ENCODE measurements around the gene LCNL1. TPM values are rescaled to one million over a fixed set of nuclear protein-coding genes. Genes with fewer than 3 reads are reported as not detected.

LCNL1 gene
- total RNA-seq, 1 experiment from 2014 or later: 0.82 TPM

DNA sequence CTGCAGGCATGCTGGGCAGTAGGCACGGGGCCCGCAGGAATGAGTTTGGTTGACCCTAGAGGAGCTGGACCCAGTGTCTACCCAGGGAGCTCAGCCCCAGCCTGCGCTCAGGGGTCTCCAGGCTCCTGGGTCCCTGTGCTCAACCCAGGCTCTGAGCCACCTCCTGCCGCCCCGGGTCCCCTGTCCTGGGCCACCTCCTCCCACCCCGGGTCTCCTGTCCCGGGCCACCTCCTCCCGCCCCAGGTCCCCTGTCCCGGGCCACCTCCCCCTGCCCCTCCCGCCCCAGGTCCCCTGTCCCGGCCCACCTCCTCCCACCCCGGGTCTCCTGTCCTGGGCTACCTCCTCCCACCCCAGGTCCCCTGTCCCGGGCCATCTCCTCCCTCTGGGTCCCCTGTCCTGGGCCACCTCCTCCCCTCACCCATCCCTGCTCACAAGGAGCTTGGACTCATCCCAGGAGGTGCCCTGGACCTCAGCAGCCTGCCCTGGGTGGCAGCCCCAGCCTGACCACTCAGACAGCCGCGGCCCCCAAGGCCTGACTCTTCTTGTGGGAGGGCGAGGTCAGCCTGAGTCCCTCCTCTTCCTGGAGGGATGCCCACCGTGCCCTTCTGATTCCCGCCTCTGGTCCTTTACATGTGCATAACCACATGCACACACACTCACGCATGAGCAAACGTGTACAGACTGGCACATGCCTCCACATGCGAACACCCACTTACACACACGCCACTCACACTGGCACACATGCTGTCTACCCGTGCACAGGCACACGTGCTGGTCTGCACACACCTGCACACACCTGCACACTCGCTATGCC is 28.3 kb upstream of the LCNL1 start:
- ATAC-seq (no peak), DNase-seq (ENCODE audit: low read depth, low spot score) (no peak)
- Histone ChIP-seq H3K9me3 (ENCODE audit: control insufficient read depth, insufficient read depth, low read depth, low read length) (no peaks in the 10 kb centered on the region), H3K4me3 (ENCODE audit: low read depth in 2 of 2, low read length in 2 of 2) (no peak overlapping the region), H3K27ac (ENCODE audit: low read length) (no peak overlapping the region), H3K36me3 (ENCODE audit: control insufficient read depth, insufficient read depth, low read length) (no peaks in the 10 kb centered on the region; the same call in 1 of the 2 replicates), H3K27me3 (ENCODE audit: control insufficient read depth, insufficient read depth, low read length) (no peaks in the 10 kb centered on the region), H3K4me1 (ENCODE audit: control insufficient read depth, insufficient read depth, low read length) (peaks cover 6% of the 10 kb centered on the region)
- POLR2A ChIA-PET: interaction anchor here (0.5 kb wide), 1 partner anchor 82 kb away, joined by 12 read pairs; no protein-coding TSS in a partner anchor
- intact Hi-C loops (cut with micrococcal nuclease; ENCODE audit: unreplicated experiment): no loop called here
- in situ Hi-C loops (cut with HindIII; ENCODE audit: low pct_unique_long_range_greater_than_20kb, low sequenced_read_pairs): no loop called here
- no TSS peak for BruUV-seq (replicated peaks)
- TF ChIP-seq POLR2AphosphoS5 (IDR thresholded peaks at IDR 0.05; ENCODE audit: low read depth, low read length): no peak
- TF ChIP-seq, protein P1, sequence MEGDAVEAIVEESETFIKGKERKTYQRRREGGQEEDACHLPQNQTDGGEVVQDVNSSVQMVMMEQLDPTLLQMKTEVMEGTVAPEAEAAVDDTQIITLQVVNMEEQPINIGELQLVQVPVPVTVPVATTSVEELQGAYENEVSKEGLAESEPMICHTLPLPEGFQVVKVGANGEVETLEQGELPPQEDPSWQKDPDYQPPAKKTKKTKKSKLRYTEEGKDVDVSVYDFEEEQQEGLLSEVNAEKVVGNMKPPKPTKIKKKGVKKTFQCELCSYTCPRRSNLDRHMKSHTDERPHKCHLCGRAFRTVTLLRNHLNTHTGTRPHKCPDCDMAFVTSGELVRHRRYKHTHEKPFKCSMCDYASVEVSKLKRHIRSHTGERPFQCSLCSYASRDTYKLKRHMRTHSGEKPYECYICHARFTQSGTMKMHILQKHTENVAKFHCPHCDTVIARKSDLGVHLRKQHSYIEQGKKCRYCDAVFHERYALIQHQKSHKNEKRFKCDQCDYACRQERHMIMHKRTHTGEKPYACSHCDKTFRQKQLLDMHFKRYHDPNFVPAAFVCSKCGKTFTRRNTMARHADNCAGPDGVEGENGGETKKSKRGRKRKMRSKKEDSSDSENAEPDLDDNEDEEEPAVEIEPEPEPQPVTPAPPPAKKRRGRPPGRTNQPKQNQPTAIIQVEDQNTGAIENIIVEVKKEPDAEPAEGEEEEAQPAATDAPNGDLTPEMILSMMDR (IDR thresholded peaks at IDR 0.05): no peak
- TF ChIP-seq SIN3A (IDR thresholded peaks at IDR 0.05; ENCODE audit: borderline replicate concordance, insufficient read depth, low read depth, low read length): no peak
- TF ChIP-seq, protein P2, sequence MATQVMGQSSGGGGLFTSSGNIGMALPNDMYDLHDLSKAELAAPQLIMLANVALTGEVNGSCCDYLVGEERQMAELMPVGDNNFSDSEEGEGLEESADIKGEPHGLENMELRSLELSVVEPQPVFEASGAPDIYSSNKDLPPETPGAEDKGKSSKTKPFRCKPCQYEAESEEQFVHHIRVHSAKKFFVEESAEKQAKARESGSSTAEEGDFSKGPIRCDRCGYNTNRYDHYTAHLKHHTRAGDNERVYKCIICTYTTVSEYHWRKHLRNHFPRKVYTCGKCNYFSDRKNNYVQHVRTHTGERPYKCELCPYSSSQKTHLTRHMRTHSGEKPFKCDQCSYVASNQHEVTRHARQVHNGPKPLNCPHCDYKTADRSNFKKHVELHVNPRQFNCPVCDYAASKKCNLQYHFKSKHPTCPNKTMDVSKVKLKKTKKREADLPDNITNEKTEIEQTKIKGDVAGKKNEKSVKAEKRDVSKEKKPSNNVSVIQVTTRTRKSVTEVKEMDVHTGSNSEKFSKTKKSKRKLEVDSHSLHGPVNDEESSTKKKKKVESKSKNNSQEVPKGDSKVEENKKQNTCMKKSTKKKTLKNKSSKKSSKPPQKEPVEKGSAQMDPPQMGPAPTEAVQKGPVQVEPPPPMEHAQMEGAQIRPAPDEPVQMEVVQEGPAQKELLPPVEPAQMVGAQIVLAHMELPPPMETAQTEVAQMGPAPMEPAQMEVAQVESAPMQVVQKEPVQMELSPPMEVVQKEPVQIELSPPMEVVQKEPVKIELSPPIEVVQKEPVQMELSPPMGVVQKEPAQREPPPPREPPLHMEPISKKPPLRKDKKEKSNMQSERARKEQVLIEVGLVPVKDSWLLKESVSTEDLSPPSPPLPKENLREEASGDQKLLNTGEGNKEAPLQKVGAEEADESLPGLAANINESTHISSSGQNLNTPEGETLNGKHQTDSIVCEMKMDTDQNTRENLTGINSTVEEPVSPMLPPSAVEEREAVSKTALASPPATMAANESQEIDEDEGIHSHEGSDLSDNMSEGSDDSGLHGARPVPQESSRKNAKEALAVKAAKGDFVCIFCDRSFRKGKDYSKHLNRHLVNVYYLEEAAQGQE (IDR thresholded peaks at IDR 0.05; ENCODE audit: insufficient read depth in 1 of 2, low read depth in 2 of 2, low read length in 1 of 2): no peak
- TF ChIP-seq TCF7L2 (IDR thresholded peaks at IDR 0.05; ENCODE audit: low read depth, low read length): no peak
- CTCF ChIA-PET: interaction anchor here (0.9 kb wide), 1 partner anchor 75 kb away, joined by 6 read pairs; no protein-coding TSS in a partner anchor

DNA sequence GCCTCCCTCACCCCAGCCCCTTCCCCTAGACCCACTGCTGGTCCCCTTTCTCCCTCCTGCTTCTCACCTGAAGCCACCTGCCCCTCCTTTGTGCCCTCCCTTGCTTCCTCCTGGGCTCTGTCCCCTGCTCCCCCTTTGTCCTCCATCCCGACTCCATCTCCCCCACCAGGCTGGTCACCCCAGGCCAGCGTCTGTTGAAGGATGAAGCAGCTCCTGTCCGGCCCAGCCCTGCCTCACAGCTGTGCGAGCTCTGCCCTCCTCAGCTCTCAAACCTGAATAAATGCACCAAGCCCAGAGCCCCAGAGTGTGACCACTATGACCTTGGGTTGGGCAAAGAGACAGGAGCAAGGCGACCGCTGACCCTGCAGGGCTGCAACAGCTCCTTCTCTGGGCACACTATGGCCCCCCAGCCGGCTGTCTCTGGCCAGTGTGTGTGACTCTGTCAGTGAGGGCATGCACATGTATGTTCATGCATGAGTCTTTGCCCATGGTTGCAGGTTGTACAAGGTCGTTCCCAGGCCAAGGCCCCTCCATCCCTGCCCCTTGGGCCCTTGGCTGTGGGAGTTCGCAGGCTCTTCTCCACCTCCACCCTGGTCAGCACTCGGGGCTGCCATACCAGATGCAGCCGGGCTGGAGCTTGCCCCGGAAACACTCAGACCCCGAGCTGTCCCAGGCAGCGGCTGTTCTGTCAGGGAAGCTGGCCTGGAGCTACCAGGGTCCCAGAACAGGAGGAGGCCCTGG is 27.4 kb upstream of the LCNL1 start:
- Histone ChIP-seq H3K27ac (ENCODE audit: low read length) (no peak overlapping the region), H3K4me3 (ENCODE audit: low read depth in 2 of 2, low read length in 2 of 2) (no peak overlapping the region), H3K9me3 (ENCODE audit: control insufficient read depth, insufficient read depth, low read depth, low read length) (no peaks in the 10 kb centered on the region), H3K4me1 (ENCODE audit: control insufficient read depth, insufficient read depth, low read length) (peaks cover 6% of the 10 kb centered on the region), H3K36me3 (ENCODE audit: control insufficient read depth, insufficient read depth, low read length) (no peaks in the 10 kb centered on the region), H3K27me3 (ENCODE audit: control insufficient read depth, insufficient read depth, low read length) (no peaks in the 10 kb centered on the region)
- no peak for DNase-seq (ENCODE audit: low read depth, low spot score)
- intact Hi-C loops (cut with micrococcal nuclease; ENCODE audit: unreplicated experiment) (no loop called here), in situ Hi-C loops (cut with HindIII; ENCODE audit: low pct_unique_long_range_greater_than_20kb, low sequenced_read_pairs) (no loop called here)
- ChIA-PET POLR2A (no interaction called here), CTCF (no interaction called here)
- no peak for TF ChIP-seq POLR2AphosphoS5 (IDR thresholded peaks at IDR 0.05; ENCODE audit: low read depth, low read length)
- no peak for TF ChIP-seq SIN3A (IDR thresholded peaks at IDR 0.05; ENCODE audit: borderline replicate concordance, insufficient read depth, low read depth, low read length)
- TF ChIP-seq, protein P1 (IDR thresholded peaks at IDR 0.05): no peak
- TF ChIP-seq, protein P2 (IDR thresholded peaks at IDR 0.05; ENCODE audit: insufficient read depth in 1 of 2, low read depth in 2 of 2, low read length in 1 of 2): no peak
- TF ChIP-seq TCF7L2 (IDR thresholded peaks at IDR 0.05; ENCODE audit: low read depth, low read length): no peak
- BruUV-seq (replicated peaks): no TSS peak
- no peak for ATAC-seq

Data from Panc1 (cell line).